ENCODE results near the gene NANP. TPM values are rescaled to one million over a fixed set of nuclear protein-coding genes. Genes with fewer than 3 reads are reported as not detected.
"Not testable (repeated sequence)": the region's sequence is repeated elsewhere in the genome, so short reads cannot be mapped to it uniquely, and the experiment has no call there.

Gene NANP
- total and polyA plus RNA-seq, 4 donors = 2.4 to 7.3 (median 4.4) TPM

- H3K4me3 ChIP-seq = peak within 1 kb of the TSS; percentile 54
- H3K9me3 ChIP-seq (ENCODE audit: control insufficient read depth in 4 of 4, insufficient read depth in 3 of 4, low read length in 3 of 4) = peaks cover 0 to 3% (median 0%) of the 10 kb centered on the region in 4 donors
- no peak for TF ChIP-seq CTCF (IDR thresholded peaks at IDR 0.05; ENCODE audit: control extremely low read depth, extremely low read depth)
- no peaks in the 10 kb centered on the region for H3K27me3 ChIP-seq (ENCODE audit: control insufficient read depth in 3 of 3, insufficient read depth in 3 of 3, low read length in 2 of 3)
- H3K36me3 ChIP-seq (ENCODE audit: control insufficient read depth in 4 of 4, insufficient read depth in 4 of 4, low read length in 4 of 4) = peaks cover 0 to 2% (median 0%) of the 10 kb centered on the region in 4 donors
- 1 to 2% methylated on average over 73 to 108 of the region's 108 CpGs for WGBS, 2 donors
- peak; percentile 86 to 88 (median 87) for DNase-seq
- H3K27ac ChIP-seq (ENCODE audit: low read depth in 1 of 2, low read length in 1 of 2) = peak within 1 kb of the TSS in 1 of 2 donors; percentile 42
- H3K4me1 ChIP-seq (ENCODE audit: control insufficient read depth in 5 of 5, insufficient read depth in 5 of 5, low read length in 5 of 5) = peaks cover 0 to 11% (median 1%) of the 10 kb centered on the region in 5 donors
- ATAC-seq (ENCODE audit: insufficient read depth, low FRiP score) = peak; percentile 78
- H3K9ac ChIP-seq (ENCODE audit: insufficient read depth in 1 of 2, low read length in 2 of 2) = peak within 1 kb of the TSS; percentile 78 to 82
Measured at GRCh38 chr20:25584905-25585704, 38.7 kb downstream of the NANP start, which contains the start of gene NINL. Gene NINL (minus strand): TSS chr20:25585531. CDS start chr20:25526587, 58,944 bp downstream.

GRCh38 chr20:25583607-25584006 is 40.2 kb downstream of the NANP start:
- not testable (repeated sequence) for DNase-seq; ATAC-seq (ENCODE audit: insufficient read depth, low FRiP score)

GRCh38 chr20:25580711-25581110 is 43.1 kb downstream of the NANP start:
- TF ChIP-seq CTCF (IDR thresholded peaks at IDR 0.05; ENCODE audit: control extremely low read depth, extremely low read depth) = no peak
- H3K9me3 ChIP-seq (ENCODE audit: control insufficient read depth in 4 of 4, insufficient read depth in 3 of 4, low read length in 3 of 4) = peaks cover 0 to 3% (median 0%) of the 10 kb centered on the region in 4 donors
- H3K36me3 ChIP-seq (ENCODE audit: control insufficient read depth in 4 of 4, insufficient read depth in 4 of 4, low read length in 4 of 4) = peaks cover 0 to 2% (median 0%) of the 10 kb centered on the region in 4 donors
- WGBS, 2 donors = 58 to 87% methylated on average over 4 of the region's 4 CpGs
- H3K4me1 ChIP-seq (ENCODE audit: control insufficient read depth in 5 of 5, insufficient read depth in 5 of 5, low read length in 5 of 5) = peaks cover 0 to 11% (median 7%) of the 10 kb centered on the region in 5 donors
- DNase-seq (peak; percentile 47 to 76 (median 49)), ATAC-seq (ENCODE audit: insufficient read depth, low FRiP score) (peak; percentile 35)
- peak overlapping the region in 1 of 2 donors; percentile 54 for H3K27ac ChIP-seq (ENCODE audit: low read depth in 1 of 2, low read length in 1 of 2)
- H3K4me3 ChIP-seq = no peak overlapping the region
- H3K9ac ChIP-seq (ENCODE audit: insufficient read depth in 1 of 2, low read length in 2 of 2) = no peak overlapping the region
- H3K27me3 ChIP-seq (ENCODE audit: control insufficient read depth in 3 of 3, insufficient read depth in 3 of 3, low read length in 2 of 3) = no peaks in the 10 kb centered on the region

More at GRCh38 chr20:25583607-25584006, 40.2 kb downstream of the NANP start:
- not testable (repeated sequence) for H3K9ac ChIP-seq (ENCODE audit: insufficient read depth in 1 of 2, low read length in 2 of 2); H3K36me3 ChIP-seq (ENCODE audit: control insufficient read depth in 4 of 4, insufficient read depth in 4 of 4, low read length in 4 of 4); H3K27me3 ChIP-seq (ENCODE audit: control insufficient read depth in 3 of 3, insufficient read depth in 3 of 3, low read length in 2 of 3); H3K4me3 ChIP-seq; H3K9me3 ChIP-seq (ENCODE audit: control insufficient read depth in 4 of 4, insufficient read depth in 3 of 4, low read length in 3 of 4); H3K27ac ChIP-seq (ENCODE audit: low read depth in 1 of 2, low read length in 1 of 2)
- peaks cover 0 to 11% (median 5%) of the 10 kb centered on the region in 5 donors for H3K4me1 ChIP-seq (ENCODE audit: control insufficient read depth in 5 of 5, insufficient read depth in 5 of 5, low read length in 5 of 5)
- WGBS, 2 donors = 87 to 88% methylated on average over 7 of the region's 7 CpGs

GRCh38 chr20:25579081-25579770 is 44.6 kb downstream of the NANP start:
- H3K4me1 ChIP-seq (ENCODE audit: control insufficient read depth in 5 of 5, insufficient read depth in 5 of 5, low read length in 5 of 5) = peaks cover 0 to 10% (median 5%) of the 10 kb centered on the region in 5 donors
- H3K36me3 ChIP-seq (ENCODE audit: control insufficient read depth in 4 of 4, insufficient read depth in 4 of 4, low read length in 4 of 4) = peaks cover 0 to 2% (median 0%) of the 10 kb centered on the region in 4 donors
- DNase-seq = peak in 1 of 3 donors; percentile 24
- 81 to 87% methylated on average over 11 of the region's 11 CpGs for WGBS, 2 donors
- TF ChIP-seq CTCF (IDR thresholded peaks at IDR 0.05; ENCODE audit: control extremely low read depth, extremely low read depth) = no peak
- H3K9me3 ChIP-seq (ENCODE audit: control insufficient read depth in 4 of 4, insufficient read depth in 3 of 4, low read length in 3 of 4) = no peaks in the 10 kb centered on the region
- no peak for ATAC-seq (ENCODE audit: insufficient read depth, low FRiP score)
- H3K27ac ChIP-seq (ENCODE audit: low read depth in 1 of 2, low read length in 1 of 2) = no peak overlapping the region
- H3K4me3 ChIP-seq = no peak overlapping the region
- H3K27me3 ChIP-seq (ENCODE audit: control insufficient read depth in 3 of 3, insufficient read depth in 3 of 3, low read length in 2 of 3) = no peaks in the 10 kb centered on the region
- no peak overlapping the region for H3K9ac ChIP-seq (ENCODE audit: insufficient read depth in 1 of 2, low read length in 2 of 2)
